HG03196 (cell line): ENCODE measurements around the gene VPS51.

Experiments
- ATAC-seq: cut with Tn5 transposase; IDR thresholded peaks from one replicate; pipeline ENCODE4 v1.9.1; 2021; ENCODE audit not compliant: unreplicated experiment

VPS51 gene

DNA sequence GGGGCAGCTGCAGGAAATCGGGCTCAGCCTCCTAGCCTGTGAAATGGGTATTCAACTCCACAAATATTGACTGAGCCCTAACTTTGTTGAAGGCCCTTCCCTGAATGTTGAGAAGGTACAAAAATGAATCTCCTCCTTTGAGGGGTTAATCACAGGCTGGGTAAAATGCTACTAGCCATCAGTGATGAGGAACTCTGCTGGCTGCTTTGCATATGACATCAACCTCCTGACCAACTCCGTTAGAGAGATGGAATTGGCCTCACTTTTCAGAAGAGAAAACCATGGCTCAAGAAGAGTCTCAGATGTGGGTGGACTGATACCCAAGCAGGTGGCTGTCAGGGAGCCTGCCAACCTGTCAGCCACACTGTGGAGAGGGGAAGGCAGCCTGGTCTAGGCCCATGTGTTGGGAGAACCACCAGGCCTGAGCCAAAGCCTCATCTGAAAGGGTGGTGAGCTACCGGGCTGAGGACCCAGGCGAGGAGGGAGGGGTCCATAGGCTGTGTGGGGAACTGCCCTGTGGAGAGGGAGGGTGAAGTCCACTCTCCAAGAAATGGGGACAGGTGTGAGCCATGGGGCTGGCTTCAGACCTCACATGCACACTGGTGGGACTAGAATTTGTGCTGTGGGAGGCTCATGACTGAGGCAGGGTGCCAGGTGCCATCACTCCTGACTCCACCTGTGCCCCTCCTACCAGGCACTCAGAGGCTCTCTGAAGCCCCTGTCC lies 23.9 kb upstream of the VPS51 start:
- no peak for ATAC-seq

DNA sequence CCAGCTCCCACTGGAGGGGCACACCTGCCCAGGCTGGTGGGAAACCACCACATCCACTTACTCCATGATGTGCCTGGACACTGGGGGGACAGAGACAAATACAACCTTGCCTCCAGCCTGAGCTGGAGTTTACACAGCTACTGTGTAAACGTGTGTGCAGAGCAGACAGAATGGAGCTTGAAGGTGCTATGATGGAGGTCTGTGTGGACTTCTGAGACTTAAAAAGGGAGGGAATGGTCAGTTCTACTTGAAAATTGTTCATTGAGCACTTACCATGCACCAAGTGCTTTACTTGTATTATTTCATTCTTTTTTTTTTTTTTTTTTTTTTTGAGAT lies 23.4 kb upstream of the VPS51 start:
- no peak for ATAC-seq

DNA sequence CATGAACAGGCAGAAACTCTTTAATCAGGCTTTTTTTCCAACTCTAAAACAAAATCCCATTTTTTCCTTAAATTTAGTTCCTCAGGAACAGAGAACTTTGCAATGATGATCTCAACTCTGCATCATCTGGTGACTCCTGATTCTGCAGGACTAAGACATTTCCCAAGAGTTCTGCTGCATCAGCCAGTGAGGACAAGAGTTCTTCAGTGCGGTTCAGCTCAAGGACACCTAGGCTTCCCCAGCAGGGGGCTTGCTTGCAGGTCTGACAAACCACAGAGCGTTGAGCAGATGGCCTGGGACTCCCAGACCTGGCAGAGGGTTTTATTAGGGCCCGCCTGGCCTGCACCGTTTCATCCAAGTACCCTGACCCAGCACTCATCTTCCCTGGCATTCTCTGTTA lies 18.6 kb upstream of the VPS51 start:
- no peak for ATAC-seq

DNA sequence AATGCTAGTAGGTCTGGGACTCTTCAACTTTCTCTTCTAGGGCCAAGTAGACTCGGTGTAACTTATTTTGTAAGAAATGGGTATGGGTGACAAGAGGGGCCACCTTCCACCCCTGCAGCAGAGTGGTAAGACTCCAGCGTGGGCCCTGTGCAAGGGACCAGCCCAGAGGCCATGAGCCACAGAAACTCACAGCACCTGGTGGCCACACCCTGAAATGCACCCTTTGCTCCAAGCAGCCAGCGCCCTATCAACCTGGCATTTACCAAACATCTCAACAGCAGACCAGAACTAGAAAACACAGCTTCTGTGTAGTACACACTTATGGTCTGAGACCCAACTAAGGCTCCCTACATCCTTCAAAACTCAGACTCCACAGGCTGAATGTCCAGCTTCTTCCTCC lies 17.9 kb upstream of the VPS51 start:
- no peak for ATAC-seq

- no peak for ATAC-seq
Observed at GRCh38 chr11:65078786-65079342, 17.1 kb upstream of the VPS51 start.

DNA sequence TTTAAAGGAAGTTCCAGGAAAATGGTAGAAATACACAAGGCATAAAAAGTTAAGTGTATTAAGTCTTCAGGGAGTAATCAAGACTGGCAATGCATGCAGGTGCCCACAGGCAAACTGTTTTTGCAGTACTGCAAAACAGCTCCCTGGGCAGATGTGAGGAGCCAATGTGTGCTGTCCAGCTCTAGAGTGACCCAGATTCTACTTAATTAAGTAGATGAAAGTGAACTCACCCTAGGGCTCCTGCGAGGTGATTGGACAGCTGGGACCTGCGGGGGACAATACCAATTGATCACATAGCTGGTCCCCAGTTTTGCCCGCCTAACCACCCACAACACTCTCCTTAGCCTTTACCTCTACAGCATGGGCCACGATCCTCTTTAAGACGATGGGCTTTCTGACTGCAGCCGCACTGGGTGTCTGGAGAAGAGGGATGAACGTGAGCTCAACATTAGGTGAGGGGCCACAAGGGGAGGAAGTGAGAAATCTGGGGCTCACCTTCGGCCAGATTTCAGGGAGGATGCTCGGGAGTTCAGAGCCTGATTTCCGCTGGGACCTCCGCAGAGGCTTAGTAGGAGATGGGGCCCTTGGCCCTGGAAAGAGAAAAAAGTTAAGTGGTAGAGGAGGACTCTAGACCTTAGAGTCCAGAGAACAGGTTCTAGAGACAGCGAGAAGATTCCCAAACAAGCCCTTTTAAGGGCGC lies 12.7 kb upstream of the VPS51 start:
- peak; percentile 14 for ATAC-seq

DNA sequence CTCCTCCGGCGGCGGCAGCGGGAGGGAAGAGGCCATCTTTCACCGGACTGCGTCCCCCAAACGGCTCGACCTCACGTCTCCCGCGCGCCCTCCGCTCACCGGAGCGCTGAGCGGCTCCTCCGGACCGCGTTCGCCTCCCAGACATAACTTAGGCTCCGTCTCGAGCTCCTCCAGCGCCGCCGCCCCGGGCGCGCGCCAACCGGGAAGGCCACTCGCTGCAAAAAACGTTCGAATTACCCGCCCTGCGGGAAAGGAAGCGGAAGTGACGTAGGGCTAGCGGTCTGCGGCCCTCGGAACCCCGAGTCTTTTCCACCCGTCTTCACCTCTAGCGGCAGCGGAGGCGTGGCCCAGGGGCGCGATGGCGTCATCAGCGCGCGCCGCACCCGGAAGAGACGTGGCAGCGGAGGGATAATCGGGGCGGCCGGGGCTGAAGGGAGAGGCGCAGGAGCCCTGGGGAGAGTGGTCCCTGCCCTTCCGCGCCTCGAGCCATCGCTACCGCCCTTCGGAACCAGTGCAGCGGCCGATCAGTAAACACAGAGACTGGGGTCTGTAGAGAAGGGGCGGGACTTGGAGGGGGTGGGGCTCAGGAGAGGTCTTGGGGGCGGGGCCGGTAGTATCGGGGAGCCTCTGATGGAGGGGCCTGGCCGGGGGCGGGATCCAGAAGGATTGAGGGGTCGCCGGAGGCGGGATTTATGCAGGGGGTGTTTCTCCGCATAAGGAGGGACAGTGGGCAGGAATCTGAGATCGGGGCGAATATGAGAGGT lies 12.0 kb upstream of the VPS51 start, which contains the start of the genes CDCA5 and ZFPL1:
CDCA5 (minus strand) TSS at position 207 of the 764 bp plus-strand sequence; CDS start at position 145, 62 bp downstream.
ZFPL1 (plus strand) TSS at position 389 of the 764 bp plus-strand sequence. CDS start 477 bp downstream, outside the sequence.
- ATAC-seq, result peak; percentile 78

GRCh38 chr11:65084598-65085375 lies 11.2 kb upstream of the VPS51 start:
- no peak for ATAC-seq

DNA sequence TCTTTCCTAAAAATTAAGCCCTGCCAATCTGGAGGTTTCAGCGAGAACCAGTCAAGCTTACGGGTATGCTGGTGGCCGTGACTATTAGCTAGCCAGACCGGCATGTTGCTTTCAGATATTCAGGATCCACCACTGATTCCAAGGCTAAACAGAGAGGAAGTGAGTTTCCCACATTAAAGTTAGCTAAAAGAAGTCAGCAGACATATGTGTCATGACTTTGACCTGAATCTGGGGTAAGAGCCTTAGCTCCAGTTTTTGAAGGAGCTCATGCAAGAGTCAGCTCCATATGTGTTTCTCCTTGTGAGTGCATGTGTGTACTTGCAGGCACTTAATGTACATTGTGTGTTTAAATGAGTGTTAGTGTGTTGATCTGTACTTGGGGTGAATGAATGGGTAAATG lies 10.6 kb upstream of the VPS51 start:
- ATAC-seq, result no peak

GRCh38 chr11:65086809-65087208 lies 9.2 kb upstream of the VPS51 start:
- no peak for ATAC-seq

DNA sequence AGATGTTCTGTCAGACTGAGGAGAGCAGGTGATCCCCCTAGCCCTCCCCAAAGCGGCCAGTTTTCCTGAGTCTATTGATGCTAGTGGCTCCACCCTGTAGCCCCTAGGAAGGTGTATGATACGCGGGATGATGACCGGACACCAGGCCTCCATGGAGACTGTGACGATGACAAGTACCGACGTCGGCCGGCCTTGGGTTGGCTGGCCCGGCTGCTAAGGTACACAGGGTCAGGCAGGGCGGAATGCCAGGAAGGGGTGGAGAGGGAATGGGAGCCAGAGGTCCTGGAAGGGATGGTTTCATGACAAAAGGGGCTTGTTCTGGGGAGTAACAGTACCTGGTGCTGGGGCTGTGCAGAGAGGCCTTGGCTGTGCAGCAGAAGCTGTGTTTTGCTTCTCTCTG lies 8.8 kb upstream of the VPS51 start:
- ATAC-seq, result no peak

- no peak for ATAC-seq
Observed at GRCh38 chr11:65087827-65088226, 8.2 kb upstream of the VPS51 start.

GRCh38 chr11:65089621-65090020 lies 6.4 kb upstream of the VPS51 start:
- no peak for ATAC-seq

- no peak for ATAC-seq
Observed at GRCh38 chr11:65090628-65091027, 5.4 kb upstream of the VPS51 start.

GRCh38 chr11:65095427-65095826 lies 587 bp upstream of the VPS51 start:
- no peak for ATAC-seq

GRCh38 chr11:65096926-65097325 lies 912 bp downstream of the VPS51 start:
- no peak for ATAC-seq

GRCh38 chr11:65100674-65101350 lies 4.8 kb downstream of the VPS51 start:
- ATAC-seq, result no peak

GRCh38 chr11:65102142-65103095 lies 6.4 kb downstream of the VPS51 start:
- ATAC-seq, result no peak

GRCh38 chr11:65103476-65103875 lies 7.5 kb downstream of the VPS51 start:
- no peak for ATAC-seq
